ENCODE measurements around the gene SCAMP4. TPM values are rescaled to one million over a fixed set of nuclear protein-coding genes. Genes with fewer than 3 reads are reported as not detected.

SCAMP4 gene
- total and polyA plus RNA-seq, 2 of the 13 experiments (the other 11 are each of a cell fraction or from before 2014, with no cell fraction given) = 10.7 to 13.7 TPM

DNA sequence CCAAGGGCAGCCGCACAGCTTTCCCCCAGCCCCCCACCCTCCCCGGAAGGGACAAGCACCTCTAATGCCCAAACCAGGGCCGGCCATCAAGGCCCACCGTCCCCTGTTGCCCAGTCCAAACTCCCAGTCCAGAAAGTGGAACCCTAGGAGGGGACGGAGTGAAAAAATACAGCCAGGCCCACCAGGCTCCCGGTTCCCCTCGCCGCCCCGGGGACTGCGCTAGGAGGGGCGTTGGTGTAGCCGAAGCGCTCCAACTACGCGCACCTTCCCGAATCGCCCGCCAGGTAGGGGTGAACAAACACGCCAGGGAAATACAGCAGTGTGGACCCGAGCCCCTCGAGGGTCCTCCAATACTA lies 43.2 kb upstream of the SCAMP4 start:
- H2AFZ ChIP-seq (ENCODE audit: low read length) = no peak overlapping the region
- no peak for ATAC-seq
- no peak for FAIRE-seq
- H3K4me1 ChIP-seq (ENCODE audit: insufficient read depth, low read length) = peaks cover 63% of the 10 kb centered on the region
- peaks cover 51% of the 10 kb centered on the region for H3K79me2 ChIP-seq (ENCODE audit: insufficient read depth, low read length)
- CTCF ChIA-PET (ENCODE audit: low intra/inter-chr PET ratio, low total read pairs) = no interaction called here
- peak overlapping the region; percentile 81 for H3K4me2 ChIP-seq (ENCODE audit: low read depth, low read length)
- BruUV-seq (replicated peaks) = TSS peak; percentile 69
- in situ Hi-C loops (cut with HindIII; ENCODE audit: extremely low pct_ligation_motif_present, low pct_unique_long_range_greater_than_20kb) (no loop called here), intact Hi-C loops (cut with micrococcal nuclease; ENCODE audit: unreplicated experiment) (no loop called here)
- H3K9ac ChIP-seq (ENCODE audit: insufficient read depth, low read depth, low read length) = peak overlapping the region; percentile 84
- no peaks in the 10 kb centered on the region for H3K36me3 ChIP-seq (replicated peaks in 1 of 2; ENCODE audit: control insufficient read depth in 1 of 2, insufficient read depth in 2 of 2, low read length in 2 of 2)
- H4K20me1 ChIP-seq (ENCODE audit: insufficient read depth, low read length) = peaks cover 36% of the 10 kb centered on the region
- H3K27me3 ChIP-seq (ENCODE audit: control insufficient read depth in 1 of 2, insufficient read depth in 2 of 2, low read length in 2 of 2) = no peaks in the 10 kb centered on the region; a peak in 1 of 5 replicates
- WGBS (ENCODE audit: low lambda C conversion rate) = no CpG with 5 or more reads among the region's 21 CpGs
- no peaks in the 10 kb centered on the region for H3K9me3 ChIP-seq (ENCODE audit: low read length)
- peak overlapping the region; percentile 89 to 95 (median 91) for H3K4me3 ChIP-seq (replicated peaks in 1 of 3; ENCODE audit: insufficient read depth in 1 of 3, low read depth in 2 of 3, low read length in 3 of 3)
- POLR2A ChIA-PET = no interaction called here
- H3K27ac ChIP-seq (ENCODE audit: extremely low read length, insufficient read depth, low read length) = peak overlapping the region; percentile 80
- DNase-seq (ENCODE audit: low spot score) = no peak
- 0 out of 2 replicates have a peak, but pooled peaks have one; percentile 31 for TF ChIP-seq ZNF546 (CRISPR knock-in tag; conservative IDR thresholded peaks at IDR 0.05)
- TF ChIP-seq HMGXB4 (CRISPR knock-in tag; IDR thresholded peaks at IDR 0.05; ENCODE audit: borderline replicate concordance in 1 of 2, low read depth in 1 of 2) = 0 out of 4 replicates have a peak, but pooled peaks of 1 of the 2 experiments have one; percentile 7
- peak; percentile 12; the same call in 1 of the 2 replicates for TF ChIP-seq SIN3A (IDR thresholded peaks at IDR 0.05; ENCODE audit: borderline replicate concordance, low read depth, low read length)
- 0 out of 2 replicates have a peak, but pooled peaks have one; percentile 7 for TF ChIP-seq ZBTB14 (CRISPR knock-in tag; IDR thresholded peaks at IDR 0.05)
- no peak for TF ChIP-seq LCORL (IDR thresholded peaks at IDR 0.05)
- peak; percentile 42 for TF ChIP-seq LCORL (CRISPR knock-in tag; IDR thresholded peaks at IDR 0.05)
- TF ChIP-seq ATF7 (IDR thresholded peaks at IDR 0.05) = no peak
- no peak for TF ChIP-seq ATF7 (CRISPR knock-in tag; IDR thresholded peaks at IDR 0.05)
- TF ChIP-seq ZFX (CRISPR knock-in tag; IDR thresholded peaks at IDR 0.05; ENCODE audit: low read depth) = peak; percentile 65
- peak; percentile 16 for TF ChIP-seq ASH2L (IDR thresholded peaks at IDR 0.05; ENCODE audit: insufficient read length, low read depth, low read length)
- TF ChIP-seq, protein P1, sequence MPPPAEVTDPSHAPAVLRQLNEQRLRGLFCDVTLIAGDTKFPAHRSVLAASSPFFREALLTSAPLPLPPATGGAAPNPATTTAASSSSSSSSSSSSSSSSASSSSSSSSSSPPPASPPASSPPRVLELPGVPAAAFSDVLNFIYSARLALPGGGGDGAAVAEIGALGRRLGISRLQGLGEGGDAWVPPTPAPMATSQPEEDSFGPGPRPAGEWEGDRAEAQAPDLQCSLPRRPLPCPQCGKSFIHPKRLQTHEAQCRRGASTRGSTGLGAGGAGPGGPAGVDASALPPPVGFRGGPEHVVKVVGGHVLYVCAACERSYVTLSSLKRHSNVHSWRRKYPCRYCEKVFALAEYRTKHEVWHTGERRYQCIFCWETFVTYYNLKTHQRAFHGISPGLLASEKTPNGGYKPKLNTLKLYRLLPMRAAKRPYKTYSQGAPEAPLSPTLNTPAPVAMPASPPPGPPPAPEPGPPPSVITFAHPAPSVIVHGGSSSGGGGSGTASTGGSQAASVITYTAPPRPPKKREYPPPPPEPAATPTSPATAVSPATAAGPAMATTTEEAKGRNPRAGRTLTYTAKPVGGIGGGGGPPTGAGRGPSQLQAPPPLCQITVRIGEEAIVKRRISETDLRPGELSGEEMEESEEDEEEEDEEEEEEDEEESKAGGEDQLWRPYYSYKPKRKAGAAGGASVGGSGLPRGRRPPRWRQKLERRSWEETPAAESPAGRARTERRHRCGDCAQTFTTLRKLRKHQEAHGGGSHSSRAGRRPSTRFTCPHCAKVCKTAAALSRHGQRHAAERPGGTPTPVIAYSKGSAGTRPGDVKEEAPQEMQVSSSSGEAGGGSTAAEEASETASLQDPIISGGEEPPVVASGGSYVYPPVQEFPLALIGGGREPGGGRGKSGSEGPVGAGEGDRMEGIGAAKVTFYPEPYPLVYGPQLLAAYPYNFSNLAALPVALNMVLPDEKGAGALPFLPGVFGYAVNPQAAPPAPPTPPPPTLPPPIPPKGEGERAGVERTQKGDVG (CRISPR knock-in tag; IDR thresholded peaks at IDR 0.05; ENCODE audit: borderline replicate concordance) = no peak
- TF ChIP-seq PHB2 (IDR thresholded peaks at IDR 0.05; ENCODE audit: partially characterized antibody) = no peak
- no peak for TF ChIP-seq HES4 (CRISPR knock-in tag; IDR thresholded peaks at IDR 0.05; ENCODE audit: borderline replicate concordance)
- TF ChIP-seq ZNF234 (CRISPR knock-in tag; conservative IDR thresholded peaks at IDR 0.05) = no peak
- TF ChIP-seq ZNF672 (CRISPR knock-in tag; IDR thresholded peaks at IDR 0.05) = no peak
- TF ChIP-seq MIER2 (CRISPR knock-in tag; IDR thresholded peaks at IDR 0.05) = no peak
- TF ChIP-seq ZNF616 (CRISPR knock-in tag; IDR thresholded peaks at IDR 0.05; ENCODE audit: low read depth) = no peak

Measured in HepG2 (cell line).